ENCODE measurements around the gene FBRSL1.

Gene FBRSL1

DNA sequence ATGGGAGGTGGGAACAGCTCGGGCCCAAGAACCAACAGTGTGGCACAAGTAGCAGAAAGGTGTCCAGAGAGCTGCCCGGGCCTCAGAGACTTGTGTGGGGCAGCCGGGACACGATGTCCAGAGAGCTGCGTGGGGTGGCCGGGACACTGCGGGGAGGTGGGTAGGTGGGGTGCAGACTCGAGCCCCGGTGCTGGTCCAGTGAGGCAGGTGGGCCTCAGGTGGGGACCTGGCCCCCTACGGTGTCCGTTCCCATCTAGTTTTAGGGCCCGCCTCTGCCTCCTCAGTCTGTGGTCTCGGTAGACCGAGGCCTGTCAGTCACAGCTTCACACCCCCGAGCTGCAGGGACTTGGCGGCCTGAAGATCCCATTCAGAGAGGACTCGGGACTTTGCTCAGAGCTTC is 6.3 kb upstream of the FBRSL1 start:
- H3K4me3 ChIP-seq, result no peak overlapping the region
- H3K27me3 ChIP-seq, result peaks cover 0 to 25% (median 0%) of the 10 kb centered on the region in 11 experiments; a peak in 9 of 22 replicates
- peak overlapping the region in 8 of 11 experiments; percentile 76 to 99 (median 92); a peak in 14 of 22 replicates for H3K4me2 ChIP-seq
- no peaks in the 10 kb centered on the region for H3K36me3 ChIP-seq
- peaks cover 0 to 4% (median 0%) of the 10 kb centered on the region in 11 experiments; a peak in 1 of 22 replicates for H4K20me1 ChIP-seq
- H3K4me1 ChIP-seq, result peaks cover 66 to 99% (median 96%) of the 10 kb centered on the region in 10 experiments
- TF ChIP-seq Cebpa-rat (IDR thresholded peaks at IDR 0.05), result no peak
- H3K27ac ChIP-seq, result no peak overlapping the region
- no peak overlapping the region for H3K9ac ChIP-seq
- H3K9me3 ChIP-seq (replicated peaks in 1 of 11), result peaks cover 0 to 5% (median 0%) of the 10 kb centered on the region in 11 experiments; a peak in 1 of 22 replicates

DNA sequence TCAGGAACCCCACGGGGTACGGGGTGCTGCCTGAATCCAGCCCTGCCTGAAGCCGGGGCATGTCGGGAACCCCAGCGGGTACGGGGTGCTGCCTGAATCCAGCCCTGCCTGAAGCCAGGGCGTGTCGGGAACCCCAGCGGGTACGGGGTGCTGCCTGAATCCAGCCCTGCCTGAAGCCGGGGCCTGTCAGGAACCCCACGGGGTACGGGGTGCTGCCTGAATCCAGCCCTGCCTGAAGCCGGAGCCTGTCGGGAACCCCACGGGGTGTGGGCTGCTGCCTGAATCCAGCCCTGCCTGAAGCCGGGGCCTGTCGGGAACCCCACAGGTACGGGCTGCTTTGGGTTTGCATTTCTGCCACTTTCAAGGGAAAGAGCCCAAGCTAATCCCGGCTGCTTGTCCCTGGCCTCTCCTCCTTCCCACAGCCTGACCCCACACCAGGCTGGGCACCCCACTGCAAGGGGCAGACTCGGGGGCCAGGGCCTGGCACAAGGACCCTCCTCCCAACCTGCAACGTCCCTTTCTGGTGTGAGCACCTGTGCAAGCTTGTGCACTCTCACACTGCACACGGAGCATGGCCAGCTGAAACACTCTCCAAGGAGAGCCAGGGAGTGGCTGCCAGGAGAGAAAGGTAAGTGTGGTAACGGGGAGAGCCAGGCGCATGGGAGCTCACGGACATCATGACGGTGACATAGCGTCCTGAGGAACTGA is 5.6 kb upstream of the FBRSL1 start:
- H3K9ac ChIP-seq, result no peak overlapping the region
- peaks cover 0 to 5% (median 0%) of the 10 kb centered on the region in 11 experiments; a peak in 1 of 22 replicates for H3K9me3 ChIP-seq (replicated peaks in 1 of 11)
- peaks cover 62 to 99% (median 96%) of the 10 kb centered on the region in 10 experiments for H3K4me1 ChIP-seq
- no peak for TF ChIP-seq Cebpa-rat (IDR thresholded peaks at IDR 0.05)
- no peak overlapping the region; a peak in 1 of 22 replicates for H3K27ac ChIP-seq
- no peaks in the 10 kb centered on the region for H3K36me3 ChIP-seq
- no peaks in the 10 kb centered on the region for H4K20me1 ChIP-seq
- H3K4me2 ChIP-seq, result peak overlapping the region in 9 of 11 experiments; percentile 33 to 99 (median 95); a peak in 15 of 22 replicates
- no peak overlapping the region for H3K4me3 ChIP-seq
- peaks cover 0 to 18% (median 0%) of the 10 kb centered on the region in 11 experiments; a peak in 9 of 22 replicates for H3K27me3 ChIP-seq

DNA sequence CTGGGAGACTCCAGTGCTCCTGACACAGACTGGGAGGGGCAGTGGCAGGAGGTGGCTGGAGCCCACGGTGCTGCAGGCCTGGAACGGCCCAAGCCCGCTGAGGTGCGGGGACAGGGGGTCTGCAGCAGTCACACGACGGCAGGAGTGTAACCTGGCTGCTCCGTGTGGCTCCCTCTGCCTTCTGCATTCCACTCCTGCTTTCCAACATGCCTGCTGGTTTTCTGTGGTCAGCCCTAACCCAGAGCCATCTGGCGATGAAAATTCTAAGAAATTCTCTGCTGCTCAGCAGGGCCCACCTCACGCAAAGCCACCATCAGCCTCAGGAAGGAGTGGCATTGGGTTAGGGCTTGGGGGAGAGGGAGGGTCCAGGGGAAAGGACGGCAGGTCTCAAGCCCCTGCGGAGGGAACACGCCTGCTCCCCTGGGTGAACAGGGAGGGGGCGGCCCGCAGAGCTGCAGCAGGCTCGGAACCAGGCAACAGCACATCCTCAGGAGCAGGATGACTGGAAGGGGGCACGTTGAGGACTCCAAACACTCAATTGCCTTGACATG is 5.0 kb upstream of the FBRSL1 start:
- Histone ChIP-seq H3K27ac (no peak overlapping the region; a peak in 1 of 22 replicates), H3K36me3 (no peaks in the 10 kb centered on the region), H3K27me3 (peaks cover 0 to 12% (median 0%) of the 10 kb centered on the region in 11 experiments; a peak in 9 of 22 replicates), H3K4me2 (peak overlapping the region in 9 of 11 experiments; percentile 33 to 99 (median 95); a peak in 16 of 22 replicates), H4K20me1 (no peaks in the 10 kb centered on the region), H3K4me1 (peaks cover 56 to 95% (median 90%) of the 10 kb centered on the region in 10 experiments), H3K9ac (no peak overlapping the region), H3K4me3 (no peak overlapping the region), H3K9me3 (replicated peaks in 1 of 11) (peaks cover 0 to 5% (median 0%) of the 10 kb centered on the region in 11 experiments; a peak in 1 of 22 replicates)
- no peak for TF ChIP-seq Cebpa-rat (IDR thresholded peaks at IDR 0.05)

DNA sequence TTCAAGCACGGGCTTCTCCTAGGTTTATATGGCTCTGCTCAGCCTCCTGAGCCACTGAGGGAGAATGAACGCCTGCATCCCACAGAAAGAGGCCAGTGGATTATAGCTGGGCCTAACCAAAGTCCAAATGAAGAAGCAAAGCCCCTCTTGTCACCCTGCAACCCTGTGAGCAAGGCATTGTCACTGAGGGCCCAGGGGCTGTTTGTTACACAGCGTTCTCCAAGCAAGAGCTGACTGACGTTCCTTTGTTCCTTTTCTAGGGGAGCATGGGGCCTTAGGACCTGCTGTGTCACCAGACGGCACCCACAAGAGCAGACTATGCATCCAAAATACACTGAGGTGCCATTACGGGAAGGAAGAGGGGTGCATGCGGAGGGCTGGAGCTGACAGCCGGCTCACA is 4.3 kb upstream of the FBRSL1 start:
- no peak overlapping the region for H3K27ac ChIP-seq
- no peak overlapping the region for H3K9ac ChIP-seq
- no peaks in the 10 kb centered on the region for H3K36me3 ChIP-seq
- TF ChIP-seq Cebpa-rat (IDR thresholded peaks at IDR 0.05), result no peak
- peak overlapping the region in 9 of 11 experiments; percentile 33 to 99 (median 96); a peak in 14 of 22 replicates for H3K4me2 ChIP-seq
- H4K20me1 ChIP-seq, result peaks cover under 1 to 4% (median 2%) of the 10 kb centered on the region in 11 experiments; a peak in 19 of 22 replicates
- no peak overlapping the region for H3K4me3 ChIP-seq
- H3K4me1 ChIP-seq, result peaks cover 49 to 89% (median 83%) of the 10 kb centered on the region in 10 experiments
- H3K9me3 ChIP-seq (replicated peaks in 1 of 11), result peaks cover 0 to 5% (median 0%) of the 10 kb centered on the region in 11 experiments; a peak in 1 of 22 replicates
- H3K27me3 ChIP-seq, result peaks cover 0 to 5% (median 0%) of the 10 kb centered on the region in 11 experiments; a peak in 7 of 22 replicates

DNA sequence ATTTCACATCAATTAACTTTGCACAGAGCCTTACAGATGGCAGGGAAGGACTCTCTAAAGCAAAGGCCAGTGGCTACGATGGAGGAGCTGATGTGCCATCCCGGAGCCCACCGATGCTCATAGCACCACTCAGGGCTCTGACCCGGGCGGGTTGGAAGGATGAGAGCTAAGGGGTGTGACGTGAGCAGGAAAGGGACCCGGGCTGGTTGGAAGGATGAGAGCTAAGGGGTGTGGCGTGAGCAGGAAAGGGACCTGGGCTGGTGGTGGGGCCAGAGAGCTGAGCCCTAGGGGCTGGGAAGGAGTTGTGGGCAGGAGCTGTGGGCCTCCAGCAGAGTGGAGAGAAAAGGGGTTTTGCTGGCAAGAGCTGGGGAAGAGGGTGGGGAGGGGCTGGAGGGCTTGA is 3.8 kb upstream of the FBRSL1 start:
- Histone ChIP-seq H3K9me3 (replicated peaks in 1 of 11) (peaks cover 0 to 5% (median 0%) of the 10 kb centered on the region in 11 experiments; a peak in 1 of 22 replicates), H3K27ac (peak overlapping the region in 4 of 11 experiments; percentile 25 to 97 (median 93); a peak in 3 of 22 replicates), H3K27me3 (no peaks in the 10 kb centered on the region; a peak in 1 of 22 replicates), H4K20me1 (peaks cover 6 to 9% (median 8%) of the 10 kb centered on the region in 11 experiments; a peak in 21 of 22 replicates), H3K36me3 (no peaks in the 10 kb centered on the region), H3K4me2 (peak overlapping the region in 10 of 11 experiments; percentile 89 to 99 (median 98); a peak in 20 of 22 replicates), H3K9ac (peak overlapping the region in 1 of 11 experiments; percentile 5; a peak in 1 of 22 replicates), H3K4me3 (no peak overlapping the region), H3K4me1 (peaks cover 44 to 89% (median 82%) of the 10 kb centered on the region in 10 experiments)
- no peak for TF ChIP-seq Cebpa-rat (IDR thresholded peaks at IDR 0.05)

DNA sequence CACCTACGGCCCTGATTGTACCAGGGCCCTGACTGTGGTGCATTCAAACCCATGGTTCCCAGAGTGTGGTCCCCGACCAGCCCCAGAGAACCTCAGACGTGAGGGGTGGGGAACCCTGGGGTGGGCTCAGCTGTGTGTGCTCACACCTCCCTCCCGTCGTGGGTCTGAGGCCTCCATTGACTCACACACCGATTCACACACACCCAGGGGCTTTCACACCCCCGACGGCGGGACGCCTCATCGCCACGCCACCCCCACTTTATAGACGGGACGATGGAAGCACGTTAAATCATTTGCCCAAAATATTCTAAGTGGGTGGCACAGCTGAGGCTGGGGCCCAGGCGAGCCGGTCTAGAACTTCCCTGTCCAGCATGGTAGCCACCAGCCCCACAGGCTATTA is 3.4 kb upstream of the FBRSL1 start:
- peaks cover 10 to 13% (median 12%) of the 10 kb centered on the region in 11 experiments for H4K20me1 ChIP-seq
- peaks cover 0 to 5% (median 0%) of the 10 kb centered on the region in 11 experiments; a peak in 1 of 22 replicates for H3K9me3 ChIP-seq (replicated peaks in 1 of 11)
- 0 out of 20 replicates have a peak overlapping the region, but pooled peaks of 1 of the 10 experiments have one; percentile 1 for H3K4me3 ChIP-seq
- peak overlapping the region in 4 of 11 experiments; percentile 25 to 97 (median 93); a peak in 5 of 22 replicates for H3K27ac ChIP-seq
- TF ChIP-seq Cebpa-rat (IDR thresholded peaks at IDR 0.05), result no peak
- peak overlapping the region in 1 of 11 experiments; percentile 17; a peak in 2 of 22 replicates for H3K9ac ChIP-seq
- no peaks in the 10 kb centered on the region for H3K27me3 ChIP-seq
- 0 out of 22 replicates have a peak, but pooled peaks cover 0 to under 1% (median 0%) of the 10 kb centered on the region in 11 experiments for H3K36me3 ChIP-seq
- peaks cover 43 to 89% (median 82%) of the 10 kb centered on the region in 10 experiments for H3K4me1 ChIP-seq
- peak overlapping the region; percentile 89 to 99 (median 96); a peak in 20 of 22 replicates for H3K4me2 ChIP-seq

DNA sequence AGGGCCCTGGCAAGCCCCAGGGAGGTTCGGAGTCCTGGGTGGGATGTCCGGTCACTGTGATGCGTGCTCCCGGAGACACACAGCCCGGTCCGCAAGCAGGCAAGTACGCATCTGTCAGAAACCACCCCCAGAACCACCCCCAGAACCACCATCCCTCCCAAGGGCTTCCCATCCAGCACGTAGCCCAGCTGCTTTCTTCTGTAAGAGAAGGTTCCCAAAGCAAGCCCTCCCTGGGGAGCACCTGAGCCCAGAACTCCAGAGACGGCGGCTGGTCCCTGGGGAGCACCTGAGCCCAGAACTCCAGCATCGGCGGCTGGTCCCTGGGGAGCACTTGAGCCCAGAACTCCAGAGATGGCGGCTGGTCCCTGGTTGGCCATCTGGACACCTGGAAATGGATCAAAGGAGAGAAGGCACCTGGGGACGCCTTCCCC is 2.6 kb upstream of the FBRSL1 start:
- no peak for TF ChIP-seq Cebpa-rat (IDR thresholded peaks at IDR 0.05)
- Histone ChIP-seq H3K27me3 (no peaks in the 10 kb centered on the region), H3K4me3 (0 out of 20 replicates have a peak overlapping the region, but pooled peaks of 1 of the 10 experiments have one; percentile 1), H4K20me1 (peaks cover 17 to 21% (median 20%) of the 10 kb centered on the region in 11 experiments), H3K36me3 (peaks cover 0 to 7% (median 0%) of the 10 kb centered on the region in 11 experiments; a peak in 3 of 22 replicates), H3K9me3 (replicated peaks in 1 of 11) (peaks cover 0 to 5% (median 0%) of the 10 kb centered on the region in 11 experiments; a peak in 1 of 22 replicates), H3K4me2 (peak overlapping the region; percentile 89 to 99 (median 96)), H3K9ac (peak overlapping the region in 8 of 11 experiments; percentile 1 to 88 (median 85); a peak in 13 of 22 replicates), H3K4me1 (peaks cover 43 to 89% (median 82%) of the 10 kb centered on the region in 10 experiments), H3K27ac (peak overlapping the region in 10 of 11 experiments; percentile 79 to 97 (median 92); a peak in 17 of 22 replicates)
